Neural progenitor cell (in vitro differentiated cells): Measurements from ENCODE around the gene TAF10.

Source experiments
- CTCF ChIP-seq: fragments of 200-600 bp; sonication (generic); IDR thresholded peaks from 2 replicates; pipeline ENCODE4 v1.5.1; 2017; ENCODE audit warnings: antibody characterized with exemption, mild to moderate bottlenecking
- EZH2 ChIP-seq: fragments of 200-600 bp; sonication (generic); IDR thresholded peaks from 2 replicates; pipeline ENCODE4 v1.6.1; 2017; ENCODE audit warnings: antibody characterized with exemption, mild to moderate bottlenecking, moderate library complexity

DNA sequence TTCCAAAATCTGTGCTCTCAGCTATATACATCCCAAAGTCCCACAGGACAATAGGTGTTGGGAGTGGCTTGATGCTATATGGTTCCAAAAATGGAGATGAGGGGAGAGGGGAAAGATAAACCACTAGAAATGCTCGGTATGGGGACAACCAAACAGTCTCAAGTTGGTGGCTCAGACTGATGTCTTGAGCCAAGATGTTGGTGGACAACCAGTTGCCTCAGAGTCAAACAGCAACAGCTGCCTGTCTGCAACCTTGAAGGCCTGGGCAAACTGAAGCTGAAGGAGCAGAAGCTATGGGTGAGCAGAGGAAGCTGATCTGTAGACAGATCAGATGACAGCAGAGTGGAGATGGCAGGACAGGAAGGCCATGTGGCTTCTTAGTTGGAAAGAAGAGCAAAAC, 12.6 kb downstream of the TAF10 start:
- TF ChIP-seq CTCF, result no peak
- no peak for TF ChIP-seq EZH2
